ENCODE data around the gene MTR. TPM values are rescaled to one million over a fixed set of nuclear protein-coding genes. Genes with fewer than 3 reads are reported as not detected.

Gene MTR
- total RNA-seq, 1 donor from 2014 or later: 37.1 TPM

DNA sequence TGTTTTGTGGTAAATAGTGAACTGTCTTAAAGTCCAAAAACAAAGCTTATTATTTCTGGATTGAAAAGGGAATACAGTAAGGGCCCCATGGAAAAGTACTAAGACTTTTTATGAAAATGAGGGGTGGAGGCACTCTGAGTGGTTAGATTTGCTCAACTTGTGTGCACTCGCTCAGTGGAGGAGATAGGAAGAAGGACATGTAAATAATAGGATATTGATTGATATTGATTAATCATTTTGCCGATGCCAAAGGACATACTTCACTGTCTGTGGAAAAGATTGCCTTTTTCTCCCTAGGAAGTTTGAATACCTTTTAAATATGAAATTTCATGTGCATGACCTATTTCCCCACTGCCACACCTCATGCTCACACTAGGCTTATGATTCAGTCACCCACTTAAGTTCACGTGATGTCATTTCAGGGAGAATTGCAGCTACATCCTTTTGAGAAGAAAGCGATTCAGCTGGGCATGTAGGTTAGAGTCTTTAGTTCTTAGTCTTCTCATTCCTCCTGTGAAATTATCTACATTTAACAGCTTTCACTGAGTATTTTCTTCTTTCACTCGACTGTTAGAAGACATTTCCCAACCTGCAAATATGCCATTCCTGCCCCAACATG lies 5.0 kb downstream of the MTR start:
- Mint-ChIP-seq H3K4me3 (no peak overlapping the region), H3K9me3 (no peaks in the 10 kb centered on the region), H3K36me3 (ENCODE audit: low read depth) (peaks cover 29% of the 10 kb centered on the region), H3K27ac (no peak overlapping the region), H3K4me1 (peaks cover 54% of the 10 kb centered on the region), H3K27me3 (no peaks in the 10 kb centered on the region)
- intact Hi-C loops (cut with micrococcal nuclease): no loop called here
- DNase-seq (no peak), ATAC-seq (ENCODE audit: low read depth) (no peak)
- POLR2A ChIA-PET: interaction anchor here (0.5 kb wide), 1 partner anchor 23 kb away, joined by 6 read pairs; no protein-coding TSS in a partner anchor
- CTCF ChIA-PET: interaction anchor here (1.1 kb wide), 1 partner anchor 41 kb away, joined by 3 read pairs; no protein-coding TSS in a partner anchor
- no peak for TF ChIP-seq CTCF (IDR thresholded peaks at IDR 0.05)

DNA sequence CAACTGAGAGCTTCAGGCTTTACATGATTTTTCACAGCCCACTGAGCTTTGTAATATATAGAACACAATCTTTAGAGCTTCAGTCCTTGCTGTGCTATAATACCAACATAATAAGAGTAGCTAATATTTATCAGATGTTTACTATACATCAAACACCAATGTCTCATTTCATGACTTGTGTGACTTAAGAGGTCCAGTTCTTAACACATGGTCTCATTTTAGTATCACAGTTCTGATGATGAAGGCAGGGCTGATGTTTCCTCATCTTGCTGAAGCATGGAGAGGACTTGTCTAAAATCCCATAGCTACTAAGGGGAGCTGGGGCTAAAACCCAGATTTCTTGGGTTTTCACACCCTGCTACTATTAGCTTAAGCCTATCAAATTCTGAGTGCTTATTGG lies 5.5 kb downstream of the MTR start:
- intact Hi-C loops (cut with micrococcal nuclease): no loop called here

GRCh38 chr1:236802264-236802663 lies 7.2 kb downstream of the MTR start:
- ChIA-PET POLR2A (no interaction called here), CTCF (no interaction called here)
- H3K9me3 Mint-ChIP-seq: no peaks in the 10 kb centered on the region
- ATAC-seq (ENCODE audit: low read depth) (no peak), DNase-seq (no peak)
- intact Hi-C loops (cut with micrococcal nuclease): no loop called here
- no peak overlapping the region for H3K27ac Mint-ChIP-seq
- peaks cover 37% of the 10 kb centered on the region for H3K36me3 Mint-ChIP-seq (ENCODE audit: low read depth)
- H3K4me1 Mint-ChIP-seq: peaks cover 41% of the 10 kb centered on the region
- H3K27me3 Mint-ChIP-seq: no peaks in the 10 kb centered on the region
- no peak for TF ChIP-seq CTCF (IDR thresholded peaks at IDR 0.05)
- H3K4me3 Mint-ChIP-seq: no peak overlapping the region

More for the DNA sequence above, 5.5 kb downstream of the MTR start:
- no peaks in the 10 kb centered on the region for H3K9me3 Mint-ChIP-seq
- no peaks in the 10 kb centered on the region for H3K27me3 Mint-ChIP-seq
- no peak overlapping the region for H3K4me3 Mint-ChIP-seq
- ChIA-PET CTCF (interaction anchor here (1.1 kb wide), 1 partner anchor 42 kb away, joined by 3 read pairs; no protein-coding TSS in a partner anchor), POLR2A (interaction anchor here (0.5 kb wide), 1 partner anchor 23 kb away, joined by 6 read pairs; no protein-coding TSS in a partner anchor)
- H3K27ac Mint-ChIP-seq: no peak overlapping the region
- peaks cover 30% of the 10 kb centered on the region for H3K36me3 Mint-ChIP-seq (ENCODE audit: low read depth)
- no peak for DNase-seq
- no peak for TF ChIP-seq CTCF (IDR thresholded peaks at IDR 0.05)
- no peak for ATAC-seq (ENCODE audit: low read depth)
- H3K4me1 Mint-ChIP-seq: peaks cover 54% of the 10 kb centered on the region

DNA sequence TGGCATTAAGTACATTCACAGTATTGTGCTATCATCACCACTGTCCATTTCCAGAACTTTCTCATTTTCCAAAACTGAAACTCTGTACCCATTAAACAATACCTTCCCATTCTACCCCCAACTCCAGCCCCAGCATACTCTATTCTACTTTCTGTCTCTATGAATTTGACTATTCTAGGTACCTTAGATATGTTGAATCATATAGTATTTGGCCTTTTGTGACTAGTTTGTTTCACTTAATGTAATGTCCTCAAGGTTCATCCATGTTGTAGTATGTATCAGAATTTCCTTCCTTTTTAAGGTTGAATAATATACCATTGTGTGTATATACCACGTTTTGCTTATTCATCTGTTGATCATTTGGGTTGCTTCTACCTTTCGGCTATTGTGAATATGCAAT lies 11.5 kb downstream of the MTR start:
- Mint-ChIP-seq H3K27ac (no peak overlapping the region), H3K36me3 (ENCODE audit: low read depth) (peaks cover 76% of the 10 kb centered on the region), H3K27me3 (no peaks in the 10 kb centered on the region), H3K9me3 (no peaks in the 10 kb centered on the region), H3K4me3 (no peak overlapping the region), H3K4me1 (peaks cover 12% of the 10 kb centered on the region)
- no peak for TF ChIP-seq CTCF (IDR thresholded peaks at IDR 0.05)
- CTCF ChIA-PET: no interaction called here
- intact Hi-C loops (cut with micrococcal nuclease): no loop called here
- no peak for ATAC-seq (ENCODE audit: low read depth)
- DNase-seq: no peak
- POLR2A ChIA-PET: no interaction called here

DNA sequence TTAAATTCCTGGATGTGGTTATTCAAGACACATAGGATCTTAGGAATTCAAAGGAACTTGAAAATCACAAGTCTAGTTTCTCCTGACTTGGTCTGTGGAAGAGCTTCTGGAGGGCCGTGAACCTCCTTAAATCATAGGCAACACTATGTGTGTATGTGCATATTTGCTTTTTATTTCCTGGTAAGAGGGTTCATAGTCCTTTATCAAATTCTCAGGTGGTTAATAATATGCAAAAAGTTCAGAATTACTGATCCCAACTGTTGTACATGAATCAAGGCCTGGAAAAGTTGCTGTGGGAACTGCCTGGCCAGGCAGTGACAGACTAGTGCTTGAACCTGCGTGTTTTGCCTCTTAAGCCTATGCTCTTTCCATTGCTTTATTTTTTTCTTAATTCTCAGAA lies 12.9 kb downstream of the MTR start:
- ATAC-seq (ENCODE audit: low read depth) (no peak), DNase-seq (no peak)
- Mint-ChIP-seq H3K27ac (no peak overlapping the region), H3K4me1 (no peaks in the 10 kb centered on the region), H3K36me3 (ENCODE audit: low read depth) (peaks cover 85% of the 10 kb centered on the region), H3K4me3 (no peak overlapping the region), H3K27me3 (no peaks in the 10 kb centered on the region), H3K9me3 (no peaks in the 10 kb centered on the region)
- TF ChIP-seq CTCF (IDR thresholded peaks at IDR 0.05): no peak
- intact Hi-C loops (cut with micrococcal nuclease): no loop called here
- CTCF ChIA-PET: interaction anchor here (1.1 kb wide), 1 partner anchor 49 kb away, joined by 3 read pairs; no protein-coding TSS in a partner anchor
- POLR2A ChIA-PET: no interaction called here
